Ishikawa (cell line): Measurements from ENCODE around the gene TEKT1.

Experiments used
- CEBPB ChIP-seq: IDR thresholded peaks from 2 replicates; pipeline ENCODE4 v1.6.1; 2012
- CREB1 ChIP-seq: IDR thresholded peaks from 2 replicates; pipeline ENCODE4 v1.6.1; 2012; ENCODE audit warnings: low read depth
- EGR1 ChIP-seq: IDR thresholded peaks from 2 replicates; pipeline ENCODE4 v1.6.1; 2012
- EP300 ChIP-seq: IDR thresholded peaks from 2 replicates; pipeline ENCODE4 v1.6.1; 2012; ENCODE audit warnings: borderline replicate concordance
- MAX ChIP-seq: IDR thresholded peaks from 2 replicates; pipeline ENCODE4 v1.6.1; 2012
- RAD21 ChIP-seq: IDR thresholded peaks from 2 replicates; pipeline ENCODE4 v1.6.1; 2012; ENCODE audit warnings: low read depth
- REST ChIP-seq: IDR thresholded peaks from 2 replicates; pipeline ENCODE4 v1.6.1; 2012; ENCODE audit warnings: low read depth, mild to moderate bottlenecking
- TAF1 ChIP-seq: IDR thresholded peaks from 2 replicates; pipeline ENCODE4 v1.6.1; 2012; ENCODE audit warnings: low read depth, mild to moderate bottlenecking
- TEAD4 ChIP-seq: IDR thresholded peaks from 2 replicates; pipeline ENCODE4 v1.6.1; 2012
- YY1 ChIP-seq: IDR thresholded peaks from 2 replicates; pipeline ENCODE4 v1.6.1; 2012; ENCODE audit warnings: low read depth

- TF ChIP-seq YY1, result no peak
- no peak for TF ChIP-seq MAX
- no peak for TF ChIP-seq TAF1
- no peak for TF ChIP-seq REST
- TF ChIP-seq EP300, result no peak
- TF ChIP-seq CREB1, result no peak
- TF ChIP-seq TEAD4, result no peak
- TF ChIP-seq EGR1, result no peak
- 0 out of 2 replicates have a peak, but pooled peaks have one; percentile 32 for TF ChIP-seq CEBPB
- no peak for TF ChIP-seq RAD21
Observed at GRCh38 chr17:6862825-6863224, 31.3 kb upstream of the TEKT1 start.
